Mesothelial cell of epicardium (in vitro differentiated cells): ENCODE measurements around the gene MED16. TPM values are rescaled to one million over a fixed set of nuclear protein-coding genes. Genes with fewer than 3 reads are reported as not detected.
"Not testable (repeated sequence)": the region's sequence is repeated elsewhere in the genome, so short reads cannot be mapped to it uniquely, and the experiment has no call there.

Experiments
- DNase-seq, 2 experiments: peaks; one replicate each; pipeline ENCODE4 v3.0.0; 2021; ENCODE audit warnings: low spot score in 2 of 2; ENCODE audit not compliant: unreplicated experiment in 2 of 2
- H3K27ac Mint-ChIP-seq: 2 replicates; pipeline ENCODE4 v1.8.0; 2021; ENCODE audit warnings: mixed read lengths
- H3K27me3 Mint-ChIP-seq: 2 replicates; pipeline ENCODE4 v1.8.0; 2021; ENCODE audit warnings: low read depth, mixed read lengths
- H3K36me3 Mint-ChIP-seq: 2 replicates; pipeline ENCODE4 v1.8.0; 2021; ENCODE audit warnings: mixed read lengths
- H3K4me1 Mint-ChIP-seq: 2 replicates; pipeline ENCODE4 v1.8.0; 2021; ENCODE audit warnings: mixed read lengths
- H3K4me3 Mint-ChIP-seq: 2 replicates; pipeline ENCODE4 v1.8.0; 2021; ENCODE audit warnings: mild to moderate bottlenecking, moderate library complexity, mixed read lengths
- H3K9me3 Mint-ChIP-seq: 2 replicates; pipeline ENCODE4 v1.8.0; 2021; ENCODE audit warnings: mixed read lengths
- CTCF ChIP-seq: fragments of 200-600 bp; sonication (generic); IDR thresholded peaks from one replicate; pipeline ENCODE4 v1.5.0; 2021; ENCODE audit warnings: antibody characterized with exemption; ENCODE audit not compliant: unreplicated experiment
- total RNA-seq: library from RNA; stranded (reverse); gene quantifications from 3 replicates; pipeline ENCODE4 v1.2.1, GENCODE V29; 2021

MED16 gene
- total RNA-seq, 1 donor from 2014 or later: 79.8 TPM

GRCh38 chr19:821231-821824 is 71.7 kb downstream of the MED16 start:
- no peak for DNase-seq
- H3K27me3 Mint-ChIP-seq: no peaks in the 10 kb centered on the region
- no peaks in the 10 kb centered on the region for H3K9me3 Mint-ChIP-seq
- peaks cover 6% of the 10 kb centered on the region for H3K4me1 Mint-ChIP-seq
- peak overlapping the region; percentile 70 for H3K4me3 Mint-ChIP-seq
- no peak for TF ChIP-seq CTCF
- no peak overlapping the region for H3K27ac Mint-ChIP-seq
- H3K36me3 Mint-ChIP-seq: peaks cover 5% of the 10 kb centered on the region

- not testable (repeated sequence) for H3K27ac Mint-ChIP-seq, H3K9me3 Mint-ChIP-seq, H3K27me3 Mint-ChIP-seq, DNase-seq, H3K4me1 Mint-ChIP-seq
- Mint-ChIP-seq H3K4me3 (peak overlapping the region; percentile 70), H3K36me3 (peaks cover 11% of the 10 kb centered on the region)
Observed at GRCh38 chr19:820212-820611, 72.8 kb downstream of the MED16 start.

Other genes starting within 250 kb of the MED16 start
- 41.6 to 47.3 TPM (median 47.1 TPM) in 3 replicates for gene RNF126, start 230.0 kb downstream of the MED16 start, total RNA-seq
- gene FSTL3, start 216.8 kb downstream of the MED16 start, total RNA-seq: 64.1 to 65.5 TPM (median 64.6 TPM) in 3 replicates
- gene PRSS57, start 197.7 kb downstream of the MED16 start, total RNA-seq: not detected in 3 replicates
- 80.5 to 87.1 TPM (median 86.9 TPM) in 3 replicates for gene PALM, start 184.3 kb downstream of the MED16 start, total RNA-seq
- gene MISP, start 142.1 kb downstream of the MED16 start, total RNA-seq: 1.4 to 2.2 TPM (median 1.5 TPM) in 3 replicates
- 447 to 482 TPM (median 459 TPM) in 3 replicates for gene PTBP1, start 95.7 kb downstream of the MED16 start, total RNA-seq
- 140 to 162 TPM (median 152 TPM) in 3 replicates for gene PLPPR3, start 71.2 kb downstream of the MED16 start, total RNA-seq
- gene AZU1, start 65.3 kb downstream of the MED16 start, total RNA-seq: 6.4 to 7.1 TPM (median 6.7 TPM) in 3 replicates
- 0.23 TPM in 1 of 3 replicates, not detected in the others for gene PRTN3, start 52.2 kb downstream of the MED16 start, total RNA-seq
- gene ELANE, start 40.9 kb downstream of the MED16 start, total RNA-seq: not detected in 3 replicates
- 3.2 to 3.5 TPM (median 3.4 TPM) in 3 replicates for gene CFD, start 33.5 kb downstream of the MED16 start, total RNA-seq
- gene RNU6-9, start 297 bp upstream of the MED16 start, total RNA-seq: not detected in 3 replicates
- gene R3HDM4, start 20.0 kb upstream of the MED16 start, total RNA-seq: 47.4 to 50.5 TPM (median 49.5 TPM) in 3 replicates
- gene KISS1R, start 24.1 kb upstream of the MED16 start, total RNA-seq: 1.0 to 1.5 TPM (median 1.1 TPM) in 3 replicates
- gene ARID3A, start 32.8 kb upstream of the MED16 start, total RNA-seq: 65.9 to 72.4 TPM (median 70.6 TPM) in 3 replicates
- 59.3 to 65.2 TPM (median 59.4 TPM) in 3 replicates for gene WDR18, start 91.2 kb upstream of the MED16 start, total RNA-seq
- 0.29 to 0.36 TPM (median 0.34 TPM) in 3 replicates for gene GRIN3B, start 107.2 kb upstream of the MED16 start, total RNA-seq
- 232 to 245 TPM (median 242 TPM) in 3 replicates for gene TMEM259, start 127.9 kb upstream of the MED16 start, total RNA-seq
- not detected in 3 replicates for gene RNU6-2, start 128.3 kb upstream of the MED16 start, total RNA-seq
- gene CNN2, start 133.4 kb upstream of the MED16 start, total RNA-seq: 492 to 501 TPM (median 493 TPM) in 3 replicates
- 18.0 to 22.5 TPM (median 20.1 TPM) in 3 replicates for gene ABCA7, start 146.9 kb upstream of the MED16 start, total RNA-seq
- gene ARHGAP45, start 174.0 kb upstream of the MED16 start, total RNA-seq: 2.4 to 3.8 TPM (median 3.2 TPM) in 3 replicates
- gene POLR2E, start 202.2 kb upstream of the MED16 start, total RNA-seq: 137 to 145 TPM (median 143 TPM) in 3 replicates
- gene GPX4, start 210.8 kb upstream of the MED16 start, total RNA-seq: 190 to 208 TPM (median 201 TPM) in 3 replicates